Ascending aorta (tissue), 2 donors: Measurements from ENCODE around the gene ZFPL1. TPM values are rescaled to one million over a fixed set of nuclear protein-coding genes. Genes with fewer than 3 reads are reported as not detected.

ENCODE experiments used
- DNase-seq, 2 donors: peaks; one replicate each; pipeline ENCODE4 v3.0.0-alpha.2; 2019; ENCODE audit warnings: low spot score in 2 of 2
- H3K27ac ChIP-seq, 2 donors: fragments of 200-600 bp; sonication (generic); one replicate each; pipeline ENCODE4 v1.5.1; 2016 to 2017; ENCODE audit warnings: mild to moderate bottlenecking in 1 of 2
- H3K27me3 ChIP-seq: fragments of 200-600 bp; sonication (generic); one replicate; pipeline ENCODE4 v1.5.1; 2017
- H3K36me3 ChIP-seq, 2 donors: fragments of 200-600 bp; sonication (generic); one replicate each; pipeline ENCODE4 v1.5.1; 2016
- H3K4me1 ChIP-seq, 2 donors: fragments of 200-600 bp; sonication (generic); one replicate each; pipeline ENCODE4 v1.5.1; 2016 to 2017; ENCODE audit warnings: mild to moderate bottlenecking in 1 of 2
- H3K4me3 ChIP-seq, 2 donors: fragments of 200-600 bp; sonication (generic); one replicate each; pipeline ENCODE4 v1.5.1; 2016 to 2017; ENCODE audit warnings: mild to moderate bottlenecking in 1 of 2
- H3K9me3 ChIP-seq, 2 donors: fragments of 200-600 bp; sonication (generic); one replicate each; pipeline ENCODE4 v1.5.1; 2016
- intact Hi-C: fragments of 100-400 bp; cut with DNase I; formaldehyde crosslinking; loops from one replicate; pipeline ENCODE4 v1.15.1; 2023
- total RNA-seq: library from RNA; depleted of rRNA; stranded (reverse); fragments of >200 nt; gene quantifications from one replicate; pipeline ENCODE4 v1.1.0, GENCODE V29; 2016
- TF ChIP-seq, protein P1 (sequence below), 3 experiments: fragments of 200-600 bp in 2 of 3; fragments of 450-650 bp in 1 of 3; sonication (generic) in 2 of 3; IDR thresholded peaks; one replicate each; pipeline ENCODE4 v1.5.1; 2016 to 2019; ENCODE audit warnings: antibody characterized with exemption in 3 of 3, mild to moderate bottlenecking in 1 of 3, moderate library complexity in 1 of 3

ZFPL1 gene
- total RNA-seq, 1 donor from 2014 or later = 93.6 TPM

DNA sequence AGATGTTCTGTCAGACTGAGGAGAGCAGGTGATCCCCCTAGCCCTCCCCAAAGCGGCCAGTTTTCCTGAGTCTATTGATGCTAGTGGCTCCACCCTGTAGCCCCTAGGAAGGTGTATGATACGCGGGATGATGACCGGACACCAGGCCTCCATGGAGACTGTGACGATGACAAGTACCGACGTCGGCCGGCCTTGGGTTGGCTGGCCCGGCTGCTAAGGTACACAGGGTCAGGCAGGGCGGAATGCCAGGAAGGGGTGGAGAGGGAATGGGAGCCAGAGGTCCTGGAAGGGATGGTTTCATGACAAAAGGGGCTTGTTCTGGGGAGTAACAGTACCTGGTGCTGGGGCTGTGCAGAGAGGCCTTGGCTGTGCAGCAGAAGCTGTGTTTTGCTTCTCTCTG is 3.2 kb downstream of the ZFPL1 start:
- intact Hi-C loops = loop anchor here (10.0 kb wide), 1 partner anchor 282 kb away; the partner anchor contains the start of gene MAP4K2
- no peak for DNase-seq
- TF ChIP-seq, protein P1, sequence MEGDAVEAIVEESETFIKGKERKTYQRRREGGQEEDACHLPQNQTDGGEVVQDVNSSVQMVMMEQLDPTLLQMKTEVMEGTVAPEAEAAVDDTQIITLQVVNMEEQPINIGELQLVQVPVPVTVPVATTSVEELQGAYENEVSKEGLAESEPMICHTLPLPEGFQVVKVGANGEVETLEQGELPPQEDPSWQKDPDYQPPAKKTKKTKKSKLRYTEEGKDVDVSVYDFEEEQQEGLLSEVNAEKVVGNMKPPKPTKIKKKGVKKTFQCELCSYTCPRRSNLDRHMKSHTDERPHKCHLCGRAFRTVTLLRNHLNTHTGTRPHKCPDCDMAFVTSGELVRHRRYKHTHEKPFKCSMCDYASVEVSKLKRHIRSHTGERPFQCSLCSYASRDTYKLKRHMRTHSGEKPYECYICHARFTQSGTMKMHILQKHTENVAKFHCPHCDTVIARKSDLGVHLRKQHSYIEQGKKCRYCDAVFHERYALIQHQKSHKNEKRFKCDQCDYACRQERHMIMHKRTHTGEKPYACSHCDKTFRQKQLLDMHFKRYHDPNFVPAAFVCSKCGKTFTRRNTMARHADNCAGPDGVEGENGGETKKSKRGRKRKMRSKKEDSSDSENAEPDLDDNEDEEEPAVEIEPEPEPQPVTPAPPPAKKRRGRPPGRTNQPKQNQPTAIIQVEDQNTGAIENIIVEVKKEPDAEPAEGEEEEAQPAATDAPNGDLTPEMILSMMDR (IDR thresholded peaks at IDR 0.05) = no peak
- peaks cover 28 to 43% of the 10 kb centered on the region in 2 donors for H3K36me3 ChIP-seq
- H3K27ac ChIP-seq = no peak overlapping the region
- H3K27me3 ChIP-seq = no peaks in the 10 kb centered on the region
- H3K4me3 ChIP-seq = no peak overlapping the region
- H3K4me1 ChIP-seq = peaks cover 10% of the 10 kb centered on the region in 2 donors
- no peaks in the 10 kb centered on the region for H3K9me3 ChIP-seq

- no peaks in the 10 kb centered on the region for H3K27me3 ChIP-seq
- no peaks in the 10 kb centered on the region for H3K9me3 ChIP-seq
- TF ChIP-seq, protein P1 (IDR thresholded peaks at IDR 0.05) = no peak
- H3K4me3 ChIP-seq = no peak overlapping the region
- peaks cover 28 to 43% of the 10 kb centered on the region in 2 donors for H3K36me3 ChIP-seq
- H3K27ac ChIP-seq = no peak overlapping the region
- peaks cover 10% of the 10 kb centered on the region in 2 donors for H3K4me1 ChIP-seq
- no peak for DNase-seq
- intact Hi-C loops = loop anchor here (10.0 kb wide), 1 partner anchor 283 kb away; the partner anchor contains the start of gene MAP4K2
These were observed 3.8 kb downstream of the ZFPL1 start for GRCh38 chr11:65087827-65088226.

DNA sequence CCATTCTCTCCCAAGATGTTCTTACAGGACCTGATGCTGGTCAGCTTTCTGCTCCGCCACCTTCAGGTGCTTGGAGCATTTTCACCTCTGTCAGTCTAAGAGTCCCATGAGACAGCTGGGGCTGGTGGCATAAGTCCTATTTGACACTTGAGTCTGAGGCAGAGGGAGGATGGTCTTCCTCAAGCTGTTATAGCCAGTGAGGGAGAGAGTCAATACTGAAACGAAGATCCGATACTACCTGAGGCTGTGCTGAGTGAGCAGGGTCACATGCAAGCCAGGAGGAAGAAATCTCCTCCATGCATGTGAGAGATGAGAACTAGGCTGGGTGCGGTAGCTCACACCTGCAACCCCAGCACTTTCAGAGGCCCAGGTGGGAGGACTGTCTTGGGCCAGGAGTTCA is 5.6 kb downstream of the ZFPL1 start:
- intact Hi-C loops = loop anchor here (10.0 kb wide), 1 partner anchor 285 kb away; the partner anchor contains the start of gene MAP4K2
- H3K4me1 ChIP-seq = peaks cover 8 to 9% of the 10 kb centered on the region in 2 donors
- H3K27ac ChIP-seq = no peak overlapping the region
- DNase-seq = no peak
- H3K4me3 ChIP-seq = no peak overlapping the region
- peaks cover 28 to 43% of the 10 kb centered on the region in 2 donors for H3K36me3 ChIP-seq
- no peaks in the 10 kb centered on the region for H3K9me3 ChIP-seq
- TF ChIP-seq, protein P1 (IDR thresholded peaks at IDR 0.05) = no peak
- H3K27me3 ChIP-seq = no peaks in the 10 kb centered on the region

DNA sequence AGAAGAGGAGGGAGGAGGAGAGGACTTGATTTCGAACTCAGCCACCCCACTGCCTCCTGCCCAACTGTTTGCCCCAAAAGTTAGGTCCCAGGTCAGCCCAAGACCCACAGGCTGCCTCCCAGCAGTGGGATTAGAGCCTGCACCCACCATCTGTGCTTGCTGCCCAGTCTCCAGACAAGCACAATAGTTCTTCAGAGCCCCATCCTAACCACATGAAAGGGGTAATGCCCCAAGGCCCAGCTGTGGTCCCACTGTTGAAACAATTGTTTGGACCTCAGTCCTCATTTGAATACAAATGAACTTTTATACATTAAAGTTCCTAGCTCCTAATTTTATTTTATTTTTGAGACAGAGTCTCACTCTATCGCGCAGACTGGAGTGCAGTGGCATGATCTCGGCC is 6.6 kb downstream of the ZFPL1 start:
- intact Hi-C loops = no loop called here
- Histone ChIP-seq H3K36me3 (peaks cover 25 to 39% of the 10 kb centered on the region in 2 donors), H3K27ac (no peak overlapping the region), H3K4me3 (no peak overlapping the region), H3K4me1 (peaks cover 0 to 1% of the 10 kb centered on the region in 2 donors), H3K9me3 (no peaks in the 10 kb centered on the region), H3K27me3 (no peaks in the 10 kb centered on the region)
- TF ChIP-seq, protein P1 (IDR thresholded peaks at IDR 0.05) = no peak
- DNase-seq = no peak

- intact Hi-C loops = loop anchor here (5.0 kb wide), 2 partner anchors 83 to 178 kb away; partner anchors contain the start of genes ARL2 and ATG2A
- no peak for DNase-seq
- H3K4me1 ChIP-seq = peaks cover 3 to 15% of the 10 kb centered on the region in 2 donors
- TF ChIP-seq, protein P1 (IDR thresholded peaks at IDR 0.05) = no peak
- peak overlapping the region; percentile 73 to 80 for H3K4me3 ChIP-seq
- H3K27me3 ChIP-seq = no peaks in the 10 kb centered on the region
- H3K27ac ChIP-seq = peak overlapping the region in 1 of 2 donors; percentile 95
- H3K36me3 ChIP-seq = peaks cover 0 to 5% of the 10 kb centered on the region in 2 donors
- no peaks in the 10 kb centered on the region for H3K9me3 ChIP-seq
These were observed 11.4 kb downstream of the ZFPL1 start for GRCh38 chr11:65095427-65095826.
